CD8-positive, alpha-beta memory T cell (primary cell): ENCODE measurements around the gene RAB8B. TPM values are rescaled to one million over a fixed set of nuclear protein-coding genes. Genes with fewer than 3 reads are reported as not detected.

ENCODE experiments used
- CTCF ChIA-PET: fragments of 350-600 bp; sonication (Branson Sonifier 250); formaldehyde crosslinking; loops from one replicate; lab custom pipeline; 2021; ENCODE audit warnings: antibody characterized with exemption; lab: Charles Lee
- POLR2A ChIA-PET: fragments of 350-600 bp; sonication (Branson Sonifier 250); formaldehyde crosslinking; loops from one replicate; lab custom pipeline; 2021; ENCODE audit warnings: antibody characterized with exemption; lab: Charles Lee
- DNase-seq, 5 donors: peaks; one replicate each; pipeline versions ENCODE4 v3.0.0 to v3.0.0-alpha.2; 2020 to 2022; ENCODE audit warnings: mixed read lengths in 1 of 5
- H3K27ac ChIP-seq: one replicate; pipeline ENCODE4 v1.7.0; 2013; ENCODE audit warnings: low read depth, mild to moderate bottlenecking, low read length, moderate library complexity
- H3K27me3 ChIP-seq: 2 replicates; pipeline ENCODE4 v1.7.0; 2013; ENCODE audit warnings: low read length, mild to moderate bottlenecking; ENCODE audit not compliant: insufficient read depth, poor library complexity, severe bottlenecking
- H3K36me3 ChIP-seq: 2 replicates; pipeline ENCODE4 v1.7.0; 2013; ENCODE audit warnings: mild to moderate bottlenecking, low read length, moderate library complexity; ENCODE audit not compliant: insufficient read depth
- H3K4me1 ChIP-seq: 2 replicates; pipeline ENCODE4 v1.7.0; 2013; ENCODE audit warnings: mild to moderate bottlenecking, low read length, moderate library complexity; ENCODE audit not compliant: insufficient read depth
- H3K4me3 ChIP-seq: 2 replicates; pipeline ENCODE4 v1.7.0; 2013; ENCODE audit warnings: mild to moderate bottlenecking, low read length
- H3K9me3 ChIP-seq: 2 replicates; pipeline ENCODE4 v1.7.0; 2013; ENCODE audit warnings: mild to moderate bottlenecking, low read length
- H3K27ac Mint-ChIP-seq, 8 donors: one replicate each; pipeline ENCODE4 v1.8.0; 2020 to 2021; ENCODE audit warnings: mixed read lengths in 8 of 8, mild to moderate bottlenecking in 6 of 8, inconsistent platforms in 3 of 8, moderate library complexity in 3 of 8
- H3K27me3 Mint-ChIP-seq, 2 donors: one replicate each; pipeline ENCODE4 v1.8.0; 2020 to 2021; ENCODE audit warnings: mixed read lengths in 2 of 2, mild to moderate bottlenecking in 1 of 2, moderate library complexity in 1 of 2
- H3K36me3 Mint-ChIP-seq, 3 donors: one replicate each; pipeline ENCODE4 v1.8.0; 2020 to 2021; ENCODE audit warnings: mixed read lengths in 3 of 3, inconsistent platforms in 1 of 3, mild to moderate bottlenecking in 1 of 3
- H3K4me1 Mint-ChIP-seq, 3 donors: one replicate each; pipeline ENCODE4 v1.8.0; 2020 to 2021; ENCODE audit warnings: mixed read lengths in 3 of 3, inconsistent platforms in 1 of 3, mild to moderate bottlenecking in 1 of 3
- H3K4me3 Mint-ChIP-seq, 7 donors: one replicate each; pipeline ENCODE4 v1.8.0; 2020 to 2021; ENCODE audit warnings: mixed read lengths in 7 of 7, mild to moderate bottlenecking in 6 of 7, moderate library complexity in 4 of 7, inconsistent platforms in 2 of 7
- H3K9me3 Mint-ChIP-seq, 5 donors: one replicate each; pipeline ENCODE4 v1.8.0; 2020 to 2022; ENCODE audit warnings: mixed read lengths in 5 of 5, mild to moderate bottlenecking in 3 of 5, moderate library complexity in 2 of 5, inconsistent platforms in 1 of 5
- polyA plus RNA-seq: library from polyadenylated mRNA; unstranded; fragments of 300-500 nt; fragmentation: Illumina TruSeq; gene quantifications from one replicate; pipeline ENCODE4 v1.2.3, GENCODE V29; 2021
- total RNA-seq, 2 experiments: library from RNA; stranded (reverse); gene quantifications; one replicate each; pipeline ENCODE4 v1.2.3, GENCODE V29; 2021

The RAB8B gene
- total and polyA plus RNA-seq, 3 experiments from 2014 or later = 52.9 to 169 (median 165) TPM

- Mint-ChIP-seq H3K27ac (peak overlapping the region; percentile 91 to 97 (median 96)), H3K36me3 (peaks cover 0 to 40% (median 2%) of the 10 kb centered on the region in 3 donors), H3K4me3 (peak overlapping the region; percentile 98 to 100 (median 100)), H3K9me3 (no peaks in the 10 kb centered on the region), H3K4me1 (peaks cover 18 to 37% (median 31%) of the 10 kb centered on the region in 3 donors), H3K27me3 (no peaks in the 10 kb centered on the region)
- POLR2A ChIA-PET = interaction anchor here (0.9 to 2.4 kb wide), 8 partner anchors 9 to 445 kb away, joined by 3 to 20 read pairs (median 4); partner anchors contain the start of gene RAB8B
- no peaks in the 10 kb centered on the region for H3K9me3 ChIP-seq
- CTCF ChIA-PET = interaction anchor here (0.7 to 1.7 kb wide), 10 partner anchors 11 to 134 kb away, joined by 3 to 6 read pairs (median 4); no protein-coding TSS in a partner anchor
- peak in 1 of 5 donors; percentile 8 for DNase-seq
- H3K27me3 ChIP-seq = no peaks in the 10 kb centered on the region
- H3K36me3 ChIP-seq = peaks cover 3% of the 10 kb centered on the region
- H3K27ac ChIP-seq = peak overlapping the region; percentile 82
- H3K4me1 ChIP-seq = peaks cover 19% of the 10 kb centered on the region
- peak overlapping the region; percentile 83 for H3K4me3 ChIP-seq
Observed at GRCh38 chr15:63156755-63157117, 32.7 kb upstream of the RAB8B start.

GRCh38 chr15:63157118-63157843 is 32.1 kb upstream of the RAB8B start, which contains the start of gene RPS27L:
TSS of gene RPS27L (minus strand) at chr15:63157477. CDS start at chr15:63157405, 72 bp downstream.
- peak; percentile 73 to 91 (median 83) for DNase-seq
- no peaks in the 10 kb centered on the region for H3K9me3 Mint-ChIP-seq
- Histone ChIP-seq H3K27me3 (no peaks in the 10 kb centered on the region), H3K4me1 (peaks cover 19% of the 10 kb centered on the region), H3K36me3 (peaks cover 3% of the 10 kb centered on the region), H3K27ac (peak within 1 kb of the TSS; percentile 82), H3K4me3 (peak within 1 kb of the TSS; percentile 83), H3K9me3 (no peaks in the 10 kb centered on the region)
- peaks cover 0 to 36% (median 2%) of the 10 kb centered on the region in 3 donors for H3K36me3 Mint-ChIP-seq
- H3K4me3 Mint-ChIP-seq = peak within 1 kb of the TSS; percentile 98 to 100 (median 100)
- H3K27me3 Mint-ChIP-seq = no peaks in the 10 kb centered on the region
- ChIA-PET CTCF (interaction anchor here (0.5 to 1.7 kb wide), 13 partner anchors 11 to 245 kb away, joined by 3 to 6 read pairs (median 3); no protein-coding TSS in a partner anchor), POLR2A (interaction anchor here (0.6 to 2.4 kb wide), 13 partner anchors 9 to 444 kb away, joined by 3 to 20 read pairs (median 4); partner anchors contain the start of genes APH1B and RAB8B)
- peaks cover 18 to 37% (median 31%) of the 10 kb centered on the region in 3 donors for H3K4me1 Mint-ChIP-seq
- H3K27ac Mint-ChIP-seq = peak within 1 kb of the TSS; percentile 91 to 97 (median 96)

GRCh38 chr15:63157891-63158431 is 31.4 kb upstream of the RAB8B start:
- H3K4me3 Mint-ChIP-seq = peak overlapping the region; percentile 89 to 100 (median 98)
- no peaks in the 10 kb centered on the region for H3K9me3 ChIP-seq
- H3K9me3 Mint-ChIP-seq = no peaks in the 10 kb centered on the region
- peaks cover 0 to 32% (median 2%) of the 10 kb centered on the region in 3 donors for H3K36me3 Mint-ChIP-seq
- H3K27ac ChIP-seq = peak overlapping the region; percentile 82
- H3K27me3 Mint-ChIP-seq = no peaks in the 10 kb centered on the region
- H3K4me1 Mint-ChIP-seq = peaks cover 18 to 33% (median 31%) of the 10 kb centered on the region in 3 donors
- peaks cover 19% of the 10 kb centered on the region for H3K4me1 ChIP-seq
- ChIA-PET CTCF (interaction anchor here (0.5 to 1.7 kb wide), 9 partner anchors 10 to 245 kb away, joined by 3 to 6 read pairs (median 3); no protein-coding TSS in a partner anchor), POLR2A (interaction anchor here (0.6 to 2.4 kb wide), 12 partner anchors 8 to 122 kb away, joined by 3 to 20 read pairs (median 4); partner anchors contain the start of genes APH1B and RAB8B)
- peak overlapping the region; percentile 83 for H3K4me3 ChIP-seq
- peak overlapping the region; percentile 63 to 94 (median 90) for H3K27ac Mint-ChIP-seq
- DNase-seq = peak in 2 of 5 donors; percentile 5 to 27
- H3K36me3 ChIP-seq = no peaks in the 10 kb centered on the region
- no peaks in the 10 kb centered on the region for H3K27me3 ChIP-seq

- Mint-ChIP-seq H3K9me3 (no peaks in the 10 kb centered on the region), H3K36me3 (peaks cover 0 to 16% (median 0%) of the 10 kb centered on the region in 3 donors), H3K4me3 (peak overlapping the region in 1 of 7 donors; percentile 46), H3K4me1 (peaks cover 8 to 16% (median 14%) of the 10 kb centered on the region in 3 donors), H3K27me3 (no peaks in the 10 kb centered on the region), H3K27ac (no peak overlapping the region)
- Histone ChIP-seq H3K9me3 (no peaks in the 10 kb centered on the region), H3K4me3 (no peak overlapping the region), H3K4me1 (peaks cover 13% of the 10 kb centered on the region), H3K27ac (no peak overlapping the region), H3K36me3 (no peaks in the 10 kb centered on the region), H3K27me3 (no peaks in the 10 kb centered on the region)
- ChIA-PET CTCF (no interaction called here), POLR2A (no interaction called here)
- no peak for DNase-seq
Observed at GRCh38 chr15:63160638-63161037, 28.8 kb upstream of the RAB8B start.

GRCh38 chr15:63163217-63163616 is 26.2 kb upstream of the RAB8B start:
- no peaks in the 10 kb centered on the region for H3K27me3 Mint-ChIP-seq
- CTCF ChIA-PET = no interaction called here
- H3K27ac Mint-ChIP-seq = no peak overlapping the region
- peaks cover 2 to 6% (median 5%) of the 10 kb centered on the region in 3 donors for H3K4me1 Mint-ChIP-seq
- DNase-seq = no peak
- peaks cover 3% of the 10 kb centered on the region for H3K4me1 ChIP-seq
- no peaks in the 10 kb centered on the region for H3K9me3 Mint-ChIP-seq
- H3K9me3 ChIP-seq = no peaks in the 10 kb centered on the region
- no peak overlapping the region for H3K27ac ChIP-seq
- H3K4me3 Mint-ChIP-seq = no peak overlapping the region
- no peaks in the 10 kb centered on the region for H3K36me3 ChIP-seq
- no peak overlapping the region for H3K4me3 ChIP-seq
- no peaks in the 10 kb centered on the region for H3K36me3 Mint-ChIP-seq
- POLR2A ChIA-PET = no interaction called here
- no peaks in the 10 kb centered on the region for H3K27me3 ChIP-seq

- Mint-ChIP-seq H3K4me3 (no peak overlapping the region), H3K27ac (no peak overlapping the region), H3K9me3 (no peaks in the 10 kb centered on the region), H3K36me3 (no peaks in the 10 kb centered on the region), H3K27me3 (no peaks in the 10 kb centered on the region), H3K4me1 (peaks cover 2 to 5% (median 4%) of the 10 kb centered on the region in 3 donors)
- H3K4me3 ChIP-seq = no peak overlapping the region
- CTCF ChIA-PET = interaction anchor here (1.0 to 2.0 kb wide), 8 partner anchors 10 to 237 kb away, joined by 3 to 6 read pairs (median 4); no protein-coding TSS in a partner anchor
- H3K27ac ChIP-seq = no peak overlapping the region
- DNase-seq = no peak
- POLR2A ChIA-PET = no interaction called here
- H3K27me3 ChIP-seq = no peaks in the 10 kb centered on the region
- no peaks in the 10 kb centered on the region for H3K36me3 ChIP-seq
- no peaks in the 10 kb centered on the region for H3K4me1 ChIP-seq
- no peaks in the 10 kb centered on the region for H3K9me3 ChIP-seq
Observed at GRCh38 chr15:63165166-63165859, 24.1 kb upstream of the RAB8B start.

- Histone ChIP-seq H3K36me3 (no peaks in the 10 kb centered on the region), H3K27ac (no peak overlapping the region), H3K4me3 (no peak overlapping the region), H3K27me3 (no peaks in the 10 kb centered on the region), H3K9me3 (no peaks in the 10 kb centered on the region), H3K4me1 (no peaks in the 10 kb centered on the region)
- H3K36me3 Mint-ChIP-seq = no peaks in the 10 kb centered on the region
- no peaks in the 10 kb centered on the region for H3K27me3 Mint-ChIP-seq
- H3K4me1 Mint-ChIP-seq = peaks cover 0 to 5% (median 2%) of the 10 kb centered on the region in 3 donors
- peak overlapping the region in 1 of 8 donors; percentile 23 for H3K27ac Mint-ChIP-seq
- H3K9me3 Mint-ChIP-seq = no peaks in the 10 kb centered on the region
- no peak for DNase-seq
- CTCF ChIA-PET = interaction anchor here (0.9 to 2.0 kb wide), 10 partner anchors 9 to 236 kb away, joined by 3 to 7 read pairs (median 4); no protein-coding TSS in a partner anchor
- H3K4me3 Mint-ChIP-seq = no peak overlapping the region
- POLR2A ChIA-PET = interaction anchor here (1.0 kb wide), 1 partner anchor 9 kb away, joined by 3 read pairs; the partner anchor contains the start of gene RPS27L
Observed at GRCh38 chr15:63166219-63166618, 23.2 kb upstream of the RAB8B start.
